NCI-H345 (cell line): ENCODE data around the gene GTF2IRD1.
"Not testable (repeated sequence)": the region's sequence is repeated elsewhere in the genome, so short reads cannot be mapped to it uniquely, and the experiment has no call there.

Experiments used
- DNase-seq: peaks from one replicate; lab custom pipeline; 2025; lab: John Stamatoyannopoulos, UW

GTF2IRD1 gene

DNA sequence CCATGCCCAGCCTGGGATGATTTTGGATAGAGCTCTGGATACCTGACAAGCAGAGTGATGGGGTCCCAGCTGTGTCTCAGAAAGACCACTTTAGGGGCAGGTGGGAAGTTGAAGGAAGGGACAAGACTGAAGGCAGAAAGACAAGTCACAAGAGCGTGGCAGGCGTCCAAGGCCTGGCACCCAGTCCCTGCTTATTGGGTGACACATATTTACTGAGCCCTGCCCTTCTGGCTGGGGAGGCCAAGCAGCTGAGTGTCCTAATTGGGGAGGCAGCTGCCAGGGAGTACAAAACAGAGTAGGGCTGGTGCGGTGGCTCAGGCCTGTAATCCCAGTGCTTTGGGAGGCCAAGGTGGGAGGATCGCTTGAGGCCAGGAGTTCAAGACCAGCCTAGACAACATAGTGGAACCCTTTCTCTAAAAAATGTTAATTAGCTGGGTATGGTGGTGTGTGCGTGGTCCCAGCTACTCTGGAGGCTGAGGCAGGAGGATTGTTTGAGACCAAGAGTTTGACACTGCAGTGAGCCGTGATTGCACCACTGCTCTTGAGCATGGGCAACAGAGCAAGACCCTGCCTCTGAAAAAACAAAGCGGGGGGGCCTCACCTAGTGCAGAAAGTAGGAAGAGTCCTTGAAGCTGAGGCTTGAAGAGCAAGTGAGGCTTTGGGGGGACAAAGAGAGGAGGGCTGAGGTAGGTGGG is 150.8 kb downstream of the GTF2IRD1 start:
- no peak for DNase-seq

DNA sequence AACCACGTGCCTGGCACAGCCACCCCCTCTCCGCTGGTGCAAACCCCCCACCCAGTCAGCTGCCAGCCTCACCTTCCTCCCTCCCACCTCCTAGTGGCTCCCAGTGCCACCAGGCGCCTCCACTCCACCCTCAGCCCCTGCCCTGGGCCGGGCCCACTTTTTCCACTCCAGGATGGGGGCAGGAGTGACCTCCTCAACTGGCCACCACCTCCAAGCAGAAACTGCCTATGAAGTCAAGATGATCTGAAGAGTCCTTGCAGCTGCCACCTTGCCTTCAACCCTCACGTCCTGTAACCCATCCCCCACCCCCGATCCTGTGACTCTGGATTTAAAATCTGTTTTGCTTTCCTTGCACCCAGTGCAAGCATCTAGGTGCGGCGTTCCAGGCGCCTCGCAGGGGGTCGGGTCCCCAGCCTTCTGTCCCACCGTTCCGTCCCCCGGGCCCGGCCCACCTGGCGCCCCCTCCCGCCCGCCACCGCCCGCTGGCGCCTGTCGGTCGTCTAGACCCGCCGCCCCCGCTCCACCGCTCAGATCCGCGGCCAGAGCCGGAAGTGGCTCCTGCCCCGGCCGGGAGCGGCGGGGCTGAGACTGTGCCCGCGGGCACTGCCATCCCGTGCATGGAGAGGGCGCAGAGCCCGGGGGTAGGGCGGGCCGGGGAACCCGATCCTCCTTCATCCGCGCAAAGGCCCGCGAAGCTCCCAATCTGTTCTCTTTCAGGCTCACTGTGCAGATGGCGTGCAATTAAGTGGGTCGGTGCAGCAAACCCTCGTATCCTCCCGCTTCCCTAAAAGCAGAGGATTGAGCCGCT is 152.6 kb downstream of the GTF2IRD1 start:
- DNase-seq, result peak; percentile 63

GRCh38 chr7:74606909-74607510 is 153.3 kb downstream of the GTF2IRD1 start:
- DNase-seq, result no peak

- peak; percentile 77 for DNase-seq
Observed at GRCh38 chr7:74612015-74612829, 158.5 kb downstream of the GTF2IRD1 start.

DNA sequence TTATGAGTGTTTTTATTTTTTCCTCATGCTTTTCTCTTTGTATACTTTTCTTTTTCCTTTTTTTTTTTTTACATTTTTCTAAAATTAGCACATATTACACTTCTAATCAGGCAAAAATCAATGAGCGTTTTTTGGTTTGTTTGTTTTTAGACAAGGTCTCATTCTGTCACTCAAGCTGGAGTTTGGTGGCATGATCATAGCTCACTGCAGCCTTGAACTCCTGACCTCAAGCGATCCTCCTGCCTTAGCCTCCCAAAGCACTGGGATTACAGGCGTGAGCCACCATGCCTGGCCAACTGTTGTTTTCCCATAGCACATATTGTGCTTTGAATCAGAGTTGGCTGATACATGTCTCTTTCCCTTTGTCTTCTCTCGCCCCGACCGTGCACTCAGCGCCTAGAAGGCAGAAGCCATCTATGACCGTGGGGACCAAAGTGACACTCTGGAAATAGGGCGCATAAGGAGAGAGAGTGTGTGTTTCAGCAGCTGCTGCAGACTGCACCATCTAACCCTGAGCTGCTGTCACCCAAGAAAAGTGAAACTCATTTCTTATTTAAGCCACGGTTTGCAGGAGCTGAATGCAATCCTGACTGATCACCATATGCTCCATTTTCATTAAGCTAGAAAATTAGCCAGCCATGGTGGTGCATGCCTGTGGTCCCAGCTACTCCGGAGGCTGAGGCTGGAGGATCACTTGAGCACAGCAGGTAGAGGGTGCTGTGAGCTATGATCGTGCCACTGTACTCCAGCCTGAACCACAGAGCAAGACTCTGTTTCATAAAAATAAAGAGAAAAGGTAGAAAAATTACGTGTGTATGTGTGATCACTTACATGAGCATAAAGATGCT is 162.5 kb downstream of the GTF2IRD1 start:
- DNase-seq, result no peak

DNA sequence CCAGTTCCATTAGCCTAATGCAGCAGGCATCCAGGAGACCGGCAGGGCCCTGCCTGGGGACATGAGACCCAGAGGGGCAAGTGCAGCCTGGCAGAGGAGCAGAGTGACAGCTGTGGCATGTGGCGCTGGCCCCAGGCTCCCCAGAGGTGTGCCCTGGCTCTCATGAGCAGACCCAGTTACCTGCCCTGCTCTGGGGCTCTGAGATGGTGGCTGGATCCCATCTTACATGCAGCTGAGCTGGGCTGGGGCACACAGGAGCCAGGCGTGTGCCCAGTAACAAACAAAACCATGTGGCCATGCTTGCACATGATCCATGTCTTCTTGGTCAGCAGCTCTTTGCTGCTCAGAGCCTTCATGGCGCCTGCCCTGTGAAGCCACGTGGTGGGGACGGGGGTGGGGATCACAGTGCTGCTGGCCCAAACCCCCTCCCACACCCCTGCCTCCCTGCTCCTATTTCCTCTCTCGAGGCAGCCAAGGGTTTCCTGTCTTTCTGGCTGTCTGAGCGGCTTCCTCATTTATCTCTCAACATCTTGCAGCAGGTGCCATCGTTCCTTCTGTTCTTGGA is 163.6 kb downstream of the GTF2IRD1 start:
- DNase-seq, result no peak

DNA sequence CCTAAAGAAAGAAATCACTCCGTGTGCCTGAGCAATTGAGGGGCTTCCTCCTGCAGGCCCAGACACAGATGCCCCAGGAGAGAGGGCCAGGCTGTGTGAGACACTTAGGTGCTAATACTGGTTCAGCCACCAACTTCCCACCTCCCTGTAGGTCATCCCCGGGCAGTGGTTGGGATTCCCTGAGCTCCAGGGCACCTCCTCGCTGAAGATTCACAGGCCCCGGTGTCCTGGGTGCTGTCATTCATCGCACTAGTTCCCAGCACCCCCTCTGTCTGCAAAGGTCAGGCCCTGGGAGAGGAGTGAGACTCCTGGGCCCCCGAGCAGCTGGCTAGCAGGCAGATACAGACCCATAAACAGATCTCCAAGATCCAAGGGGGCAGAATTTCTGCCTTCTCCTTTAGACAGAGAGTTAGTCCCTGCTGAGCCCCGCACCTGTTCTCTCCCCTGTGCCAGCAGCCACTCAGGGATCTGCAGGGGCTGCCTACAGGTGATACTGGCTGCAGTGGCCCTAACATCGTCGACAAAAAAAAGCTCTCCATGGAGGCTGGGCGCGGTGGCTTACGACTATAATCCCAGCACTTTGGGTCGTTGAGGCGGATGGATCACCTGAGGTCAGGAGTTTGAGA is 165.6 kb downstream of the GTF2IRD1 start:
- peak; percentile 53 for DNase-seq

- DNase-seq, result no peak
Observed at GRCh38 chr7:74622228-74622749, 168.6 kb downstream of the GTF2IRD1 start.

DNA sequence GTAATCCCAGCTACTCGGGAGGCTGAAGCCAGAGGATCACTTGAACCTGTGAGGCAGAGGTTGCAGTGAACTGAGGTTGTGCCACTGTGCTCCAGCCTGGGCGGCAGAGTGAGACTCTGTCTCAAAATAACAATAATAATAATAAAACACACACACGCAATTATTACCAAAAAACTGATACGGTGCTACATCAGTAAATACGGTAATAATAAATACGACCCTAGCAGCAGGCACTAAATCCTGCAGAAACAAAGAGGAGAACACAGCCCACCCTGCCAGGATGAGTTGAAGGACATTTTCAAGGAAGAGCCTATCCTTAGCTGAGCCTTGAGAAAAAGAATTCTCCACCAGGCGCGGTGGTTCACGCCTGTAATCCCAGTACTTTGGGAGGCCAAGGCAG is 169.4 kb downstream of the GTF2IRD1 start:
- no peak for DNase-seq

- no peak for DNase-seq
Observed at GRCh38 chr7:74625446-74625845, 171.7 kb downstream of the GTF2IRD1 start.

DNA sequence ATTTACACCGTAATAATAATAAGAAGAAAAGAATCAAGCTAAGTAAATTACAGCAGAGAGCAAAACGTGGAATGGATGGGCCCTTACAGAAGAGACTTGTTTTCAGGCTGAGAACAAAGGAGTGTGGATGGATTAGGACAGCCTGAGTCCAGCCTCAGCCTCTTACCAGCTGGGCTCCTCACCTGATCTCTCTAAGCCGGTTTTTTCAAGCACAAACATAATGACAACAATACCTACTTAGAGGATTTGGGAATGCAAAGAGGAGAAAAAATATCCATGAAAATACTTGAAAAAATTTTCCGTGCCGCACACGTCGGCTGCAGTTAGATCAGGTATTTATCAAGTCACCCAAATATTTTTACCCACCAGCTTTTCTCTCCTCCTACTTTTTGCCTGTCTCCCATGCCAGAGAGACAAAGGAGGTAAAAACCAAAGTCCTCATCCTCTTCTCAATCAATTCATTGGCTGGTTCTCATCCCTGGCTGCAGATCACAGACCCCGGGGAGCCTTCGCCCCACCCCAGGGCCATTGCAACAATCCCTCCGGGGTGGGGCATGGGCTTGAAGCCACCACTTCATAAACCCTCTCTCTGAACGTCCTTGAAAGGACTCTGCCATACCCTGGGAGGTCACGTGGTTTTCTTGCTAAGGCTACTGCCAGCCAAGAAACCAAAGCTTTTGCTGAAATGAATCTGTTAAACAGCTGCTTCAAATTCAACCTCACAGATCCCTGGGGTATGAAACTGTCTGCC is 174.1 kb downstream of the GTF2IRD1 start:
- DNase-seq, result peak; percentile 86

GRCh38 chr7:74632505-74632904 is 178.8 kb downstream of the GTF2IRD1 start:
- no peak for DNase-seq

GRCh38 chr7:74633451-74633921 is 179.8 kb downstream of the GTF2IRD1 start:
- DNase-seq, result no peak

DNA sequence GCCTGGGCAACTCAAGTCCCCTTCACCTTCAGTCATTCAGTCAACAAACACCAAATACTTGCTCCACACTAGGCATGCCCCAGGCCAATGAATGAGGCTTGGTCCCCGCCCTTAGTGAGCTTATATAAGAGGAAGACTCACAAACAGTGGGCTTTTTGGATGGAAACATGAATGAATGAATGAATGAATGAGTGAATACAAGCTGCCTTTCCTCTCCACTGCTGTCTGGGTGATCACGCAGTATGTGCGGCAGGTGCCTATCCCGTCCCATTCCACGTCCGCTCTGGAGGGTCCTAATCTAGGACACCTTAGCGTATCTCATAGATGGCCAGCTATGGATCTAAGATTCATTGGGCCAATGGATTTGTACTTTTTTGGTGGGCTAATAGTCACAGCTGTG is 184.0 kb downstream of the GTF2IRD1 start:
- DNase-seq, result no peak

- DNase-seq, result not testable (repeated sequence)
Observed at GRCh38 chr7:74650055-74650454, 196.3 kb downstream of the GTF2IRD1 start.

- DNase-seq, result not testable (repeated sequence)
Observed at GRCh38 chr7:74650493-74651132, 196.9 kb downstream of the GTF2IRD1 start.

- not testable (repeated sequence) for DNase-seq
Observed at GRCh38 chr7:74651133-74651504, 197.4 kb downstream of the GTF2IRD1 start.
